Fibroblast of skin of right quadriceps (primary cell): ENCODE measurements around the gene LECT2.

Experiments
- DNase-seq: peaks from one replicate; pipeline ENCODE4 v3.0.0-alpha.2; 2013

The LECT2 gene

DNA sequence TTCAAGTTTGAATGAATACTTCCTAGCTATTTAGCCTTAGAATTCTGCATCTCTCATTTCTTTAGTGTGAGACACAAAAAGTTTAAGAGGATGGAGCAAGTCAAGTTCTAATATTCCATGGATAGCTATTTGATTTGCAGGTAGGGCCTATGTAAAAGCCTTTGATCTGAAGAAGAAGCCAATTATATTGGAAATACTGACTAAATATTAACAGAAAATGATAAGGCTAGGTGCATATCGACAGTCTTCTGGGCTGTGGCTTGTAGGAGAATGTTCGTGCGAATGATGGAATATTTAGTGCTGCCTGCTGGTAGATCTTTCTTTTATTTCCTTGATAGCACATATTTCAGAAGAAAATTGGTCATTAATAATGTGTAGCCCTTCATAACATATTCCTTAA lies at the start of gene LECT2:
Gene LECT2, minus strand, starts transcription at position 85 of the 400 bp plus-strand sequence. CDS start 150 bp downstream, outside the sequence.
- no peak for DNase-seq

DNA sequence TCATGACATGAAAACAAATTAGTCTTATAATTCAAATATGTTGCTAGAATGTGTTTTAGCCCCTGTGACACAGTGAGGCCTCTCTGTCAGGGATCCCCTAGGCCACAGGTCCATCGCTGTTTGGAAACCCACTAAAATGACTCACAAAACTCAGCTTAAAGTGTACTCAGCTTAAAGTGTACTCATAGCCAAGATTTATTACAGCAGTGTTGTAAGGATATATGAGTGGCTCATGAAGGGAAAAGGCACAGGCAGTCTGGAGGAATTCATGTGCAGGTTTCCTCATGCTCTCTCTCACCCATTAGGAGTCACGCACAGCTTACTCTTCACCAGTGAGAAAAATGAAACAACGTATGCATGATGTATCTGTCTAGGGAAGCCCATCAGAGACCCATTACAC lies 49.7 kb upstream of the LECT2 start:
- DNase-seq, result peak; percentile 95

DNA sequence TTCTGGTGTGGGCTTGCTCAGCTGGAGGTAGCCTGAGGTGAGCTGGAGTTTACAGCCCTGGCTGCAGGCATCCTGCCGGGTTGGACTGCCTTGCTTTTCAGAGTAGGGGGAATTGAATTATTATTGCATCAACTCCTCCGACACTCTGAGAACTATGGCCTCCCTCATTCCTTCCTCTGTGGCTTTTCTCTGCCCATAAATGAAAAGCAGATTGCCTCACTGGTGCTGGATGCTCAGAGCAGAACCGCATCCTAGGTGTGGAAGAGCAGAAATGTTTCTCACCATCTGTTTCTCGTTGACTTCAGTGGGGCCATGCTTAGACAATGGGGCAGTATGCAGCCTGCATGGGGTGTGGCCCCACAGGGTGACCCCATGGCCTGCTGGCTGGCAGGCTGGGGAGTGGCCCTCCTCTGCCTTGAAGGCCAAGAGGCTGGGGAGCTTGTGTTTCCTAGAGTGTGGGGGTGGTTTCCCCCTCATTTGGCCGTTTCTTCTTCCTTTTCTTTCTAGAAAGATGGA lies 46.7 kb upstream of the LECT2 start:
- peak; percentile 98 for DNase-seq

DNA sequence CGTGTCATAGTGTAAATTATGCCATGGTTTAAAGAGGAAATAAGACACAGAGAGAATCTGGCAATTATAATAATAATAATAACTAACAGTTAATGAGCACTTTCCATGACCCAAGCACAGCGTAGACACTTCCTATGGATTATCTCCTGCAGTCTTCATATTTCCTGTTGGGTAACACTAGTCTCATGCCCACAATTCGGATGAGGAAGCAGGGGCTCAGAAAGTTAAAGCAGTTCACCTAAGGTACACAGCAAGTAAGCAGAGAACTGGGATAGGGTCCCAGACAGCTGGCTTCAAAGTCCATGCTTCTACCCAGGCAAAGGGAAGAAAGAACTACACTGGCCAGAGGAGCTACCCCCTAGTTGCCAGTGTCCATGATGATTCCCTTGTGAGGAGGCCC lies 46.1 kb upstream of the LECT2 start:
- no peak for DNase-seq

DNA sequence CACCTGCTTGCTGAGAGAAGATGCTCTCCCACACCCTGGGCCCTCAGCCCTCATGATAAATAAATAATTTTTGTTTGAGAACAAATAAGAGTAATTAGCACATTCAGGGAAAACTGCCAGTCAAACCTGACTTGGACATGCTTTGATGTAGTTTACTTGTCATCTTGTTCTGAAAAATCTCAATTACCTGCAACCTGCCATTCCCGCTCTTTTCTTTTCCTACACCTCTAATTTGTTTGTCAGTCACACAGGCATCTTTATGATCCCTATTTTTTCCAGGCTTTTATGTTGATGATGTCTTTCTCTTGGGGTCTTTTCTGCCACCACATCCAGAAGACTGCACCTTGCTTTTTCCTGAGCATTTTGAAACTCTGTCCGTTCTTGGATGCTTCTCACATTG lies 45.4 kb upstream of the LECT2 start:
- DNase-seq, result no peak

DNA sequence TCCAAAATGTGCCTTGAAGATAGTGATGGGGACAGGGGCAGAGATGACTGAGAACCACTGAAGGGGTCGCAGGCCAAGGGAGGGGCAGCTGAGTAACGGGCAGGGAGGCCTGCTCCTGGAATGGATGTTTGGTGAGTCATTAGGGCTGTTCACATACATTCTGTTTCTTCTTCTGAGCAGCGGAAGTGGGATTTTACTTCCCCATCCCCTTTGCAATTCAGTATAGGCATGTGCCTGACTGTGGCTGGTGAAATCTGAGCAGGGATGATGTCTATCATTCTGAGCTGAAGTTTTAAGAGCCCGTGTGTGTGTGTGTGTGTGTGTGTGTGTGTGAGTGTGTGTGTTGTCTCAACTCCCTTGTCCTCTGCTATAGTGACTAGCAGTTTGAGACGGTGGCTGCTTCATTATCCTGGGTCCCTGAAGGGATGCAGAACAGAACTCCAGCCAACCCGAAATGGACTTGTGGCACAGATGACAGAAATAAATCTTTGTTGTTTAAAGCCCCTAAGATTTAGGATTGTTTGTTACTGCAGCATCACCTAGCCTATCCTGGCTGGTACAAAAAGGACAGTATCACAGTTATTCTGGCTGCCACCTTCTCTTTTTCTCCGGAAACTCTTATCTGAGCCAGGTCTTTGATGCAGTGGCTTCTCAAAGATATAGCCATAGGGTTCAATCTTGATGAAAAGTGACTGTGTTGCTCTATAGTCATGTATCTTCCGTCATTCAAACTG lies 44.8 kb upstream of the LECT2 start:
- peak; percentile 98 for DNase-seq

DNA sequence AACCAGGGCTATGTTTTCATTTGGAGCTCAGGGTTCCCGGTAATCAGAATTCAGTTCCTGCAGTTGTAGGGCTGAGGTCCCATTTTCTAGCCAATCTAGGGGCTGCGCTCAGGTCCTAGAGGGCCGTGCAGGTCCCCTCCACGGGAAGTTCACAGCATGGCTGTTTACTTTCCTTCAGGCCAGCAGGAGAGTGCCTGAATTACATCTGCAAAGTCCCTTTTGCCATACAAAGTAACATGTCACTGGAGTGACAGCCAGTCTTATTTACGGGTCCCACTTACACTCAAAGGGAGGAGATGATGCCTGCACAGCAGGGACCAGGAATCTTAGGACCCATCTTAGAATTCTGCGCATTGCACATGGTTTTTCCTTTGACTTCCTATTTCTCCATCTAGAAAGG lies 44.1 kb upstream of the LECT2 start:
- no peak for DNase-seq

DNA sequence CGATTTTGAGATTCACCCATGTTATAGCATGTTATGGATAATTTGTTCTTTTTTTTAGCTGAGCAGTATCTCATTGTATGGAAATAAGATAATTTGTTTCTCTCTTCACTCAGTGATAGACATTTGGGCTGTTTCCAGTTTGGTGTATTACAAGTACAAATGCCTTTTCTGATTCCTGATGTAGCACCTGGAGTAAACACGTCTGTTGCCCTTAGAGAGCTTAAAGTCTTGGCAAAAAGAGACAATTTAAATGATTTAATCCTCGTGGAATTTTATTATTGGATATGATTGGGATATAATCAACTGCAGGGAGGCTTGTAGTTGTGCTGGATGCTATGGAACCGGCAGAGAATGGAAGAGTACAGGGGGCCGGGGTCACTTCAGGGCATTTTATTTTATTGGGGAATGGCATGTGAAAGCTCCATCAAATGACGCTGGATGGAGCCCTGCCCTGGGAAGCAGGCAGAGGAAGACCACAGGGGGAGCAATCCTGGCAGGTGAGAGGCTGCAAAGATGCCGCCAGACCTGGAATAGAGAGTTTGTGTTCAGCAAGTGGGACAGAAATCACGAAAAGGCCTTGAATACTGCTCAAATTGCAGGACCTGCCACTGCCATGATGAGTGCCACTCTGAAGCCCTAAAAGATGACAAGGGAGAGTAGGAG lies 43.0 kb upstream of the LECT2 start:
- DNase-seq, result no peak

DNA sequence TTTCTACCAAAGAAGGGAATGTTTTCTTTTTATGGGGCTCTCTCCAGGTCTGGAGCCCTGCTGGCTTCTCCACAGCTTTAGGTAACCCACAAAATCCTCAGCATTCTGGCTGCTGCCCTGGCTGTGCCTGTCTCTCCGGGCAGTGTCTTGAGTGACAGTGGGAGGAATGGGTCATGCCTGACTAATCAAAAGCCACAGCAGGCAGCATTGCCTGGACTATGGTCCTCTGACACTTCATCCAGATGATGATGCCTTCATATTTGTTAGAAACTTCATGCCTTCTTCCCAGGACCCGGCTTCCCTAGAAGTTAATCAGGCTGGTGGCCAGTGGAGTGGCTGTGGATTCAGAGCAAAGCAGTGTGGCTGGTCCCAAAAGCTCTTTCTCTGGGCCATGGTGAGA lies 41.8 kb upstream of the LECT2 start:
- DNase-seq, result no peak

DNA sequence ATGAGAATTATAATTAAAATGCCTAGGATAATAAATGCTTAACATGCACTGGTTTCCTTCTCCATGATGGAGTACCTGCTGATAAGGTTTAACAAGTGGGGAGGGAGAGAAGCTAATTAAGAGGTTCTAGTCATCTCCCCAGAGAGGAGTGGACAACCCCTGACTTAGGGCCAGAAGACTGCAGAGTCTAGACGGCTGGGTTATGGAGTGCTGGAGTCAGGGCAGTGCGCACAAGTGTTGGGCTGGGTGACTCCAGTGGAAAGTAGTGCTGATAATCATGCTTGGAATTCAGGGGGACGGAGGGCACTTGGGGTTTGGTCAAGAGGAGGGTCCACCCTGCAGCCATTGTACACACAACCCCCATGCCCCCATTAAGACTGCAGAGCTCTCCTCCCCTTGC lies 41.2 kb upstream of the LECT2 start:
- DNase-seq, result no peak

DNA sequence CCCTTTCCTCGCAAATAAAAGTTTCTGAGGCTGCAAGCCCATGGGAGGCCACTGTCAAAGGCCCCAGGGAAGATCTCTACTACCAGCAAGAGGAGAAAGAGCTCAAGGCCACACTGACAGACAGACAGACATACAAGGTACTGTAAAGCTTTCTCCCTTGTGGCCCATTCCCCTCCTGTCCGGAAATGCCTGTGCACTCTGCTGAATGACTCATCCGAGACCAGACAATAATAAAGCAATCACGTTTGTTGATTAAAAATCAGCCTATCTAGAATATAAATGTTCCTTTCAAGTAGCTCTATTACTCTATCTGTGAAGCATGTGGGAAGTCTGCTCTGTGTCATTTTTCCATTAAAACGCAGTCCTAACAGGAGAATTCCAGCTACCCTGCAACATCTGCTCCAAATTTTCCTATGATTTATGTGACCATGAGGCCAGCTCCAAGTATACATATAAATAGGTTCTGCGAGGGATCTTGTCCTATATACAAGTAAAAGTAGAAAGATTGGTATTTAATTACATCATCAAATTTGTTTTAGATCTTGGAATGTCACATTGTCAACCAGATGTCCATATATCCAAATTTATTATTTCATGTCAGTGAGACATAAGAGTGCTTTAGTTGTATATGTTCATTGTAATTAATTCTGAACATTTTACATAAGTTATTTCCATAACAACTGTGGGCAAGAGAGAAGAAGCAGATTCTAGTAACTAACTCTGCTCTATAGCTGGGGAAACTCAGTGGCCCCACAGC lies 39.3 kb upstream of the LECT2 start:
- peak; percentile 99 for DNase-seq

DNA sequence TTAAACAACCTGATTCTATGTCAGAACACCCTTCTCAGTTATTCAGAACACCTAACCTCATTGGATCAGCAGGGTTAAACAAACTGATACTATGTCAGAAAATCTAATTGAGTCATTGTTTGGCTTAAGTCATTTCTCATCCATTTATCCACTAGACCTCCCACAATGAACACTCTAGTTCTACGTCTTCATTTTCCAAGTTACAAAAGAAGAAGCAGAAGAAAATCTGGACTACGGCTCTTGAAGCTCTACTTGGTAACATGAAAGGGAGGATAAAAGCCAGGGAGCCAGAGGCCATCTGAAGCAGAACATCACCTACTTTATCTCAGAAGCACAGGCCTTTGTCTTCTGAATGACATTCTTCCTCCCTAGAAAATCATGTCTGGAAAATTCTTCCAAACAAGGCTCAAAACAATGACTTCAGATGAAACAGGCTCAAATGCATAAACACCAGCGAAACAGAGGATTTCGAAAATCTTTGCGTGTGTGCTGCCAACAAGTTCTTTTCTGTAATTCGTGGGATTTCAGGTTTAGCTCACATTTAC lies 38.6 kb upstream of the LECT2 start:
- DNase-seq, result peak; percentile 52

DNA sequence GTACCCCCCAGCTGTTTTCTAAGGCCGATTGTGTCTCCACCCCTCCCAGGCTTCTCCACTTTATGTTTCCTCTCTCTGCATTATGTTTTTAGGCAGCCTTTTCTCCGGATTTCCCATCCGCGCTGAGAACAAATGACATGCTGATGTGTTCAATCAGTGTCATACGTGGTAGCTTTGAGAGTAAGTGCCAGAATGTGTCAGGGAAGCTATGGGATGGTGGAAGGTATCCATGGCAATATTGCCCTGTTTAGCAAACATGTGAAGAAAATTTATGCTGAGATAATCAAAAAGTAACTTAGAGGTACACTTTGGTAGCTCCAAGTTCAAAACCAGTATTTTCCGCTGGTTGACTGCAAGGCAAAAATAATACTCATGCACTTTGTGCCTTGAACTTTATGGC lies 36.6 kb upstream of the LECT2 start:
- DNase-seq, result no peak

DNA sequence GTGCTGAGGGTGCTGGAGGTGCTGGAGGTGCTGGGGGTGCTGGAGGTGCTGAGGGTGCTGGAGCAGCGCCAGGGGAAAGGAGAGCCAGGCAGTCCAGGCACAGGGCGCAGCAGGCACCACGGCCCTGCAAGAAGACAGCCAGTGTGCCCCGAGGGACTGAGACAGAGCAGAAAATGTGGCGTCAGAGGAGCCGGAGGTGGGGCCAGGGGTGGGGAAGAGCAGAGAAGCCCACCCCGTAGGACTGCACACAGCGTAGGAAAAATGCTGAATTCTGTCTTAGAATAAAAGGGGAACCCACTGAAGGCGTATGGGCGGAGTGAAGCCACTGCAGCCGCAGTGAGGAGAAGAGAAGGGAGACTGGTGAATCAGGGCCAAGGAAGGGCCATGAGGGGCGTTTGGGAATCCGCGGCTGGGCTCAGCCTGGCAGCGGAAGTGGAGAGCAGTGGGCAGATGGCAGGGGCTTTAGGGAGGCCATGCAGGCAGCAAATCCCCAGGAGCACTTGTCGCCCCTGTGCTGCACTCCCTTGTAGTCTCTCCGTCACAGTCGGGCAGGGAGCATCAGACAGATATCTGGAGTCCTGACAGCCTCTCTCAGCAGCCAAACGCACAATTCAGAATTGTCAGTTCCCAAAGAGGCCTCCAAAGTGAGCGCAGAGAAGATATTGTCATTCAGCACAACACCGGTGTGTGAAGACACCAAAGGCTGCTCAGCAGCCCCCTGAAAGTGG lies 35.9 kb upstream of the LECT2 start:
- DNase-seq, result no peak

DNA sequence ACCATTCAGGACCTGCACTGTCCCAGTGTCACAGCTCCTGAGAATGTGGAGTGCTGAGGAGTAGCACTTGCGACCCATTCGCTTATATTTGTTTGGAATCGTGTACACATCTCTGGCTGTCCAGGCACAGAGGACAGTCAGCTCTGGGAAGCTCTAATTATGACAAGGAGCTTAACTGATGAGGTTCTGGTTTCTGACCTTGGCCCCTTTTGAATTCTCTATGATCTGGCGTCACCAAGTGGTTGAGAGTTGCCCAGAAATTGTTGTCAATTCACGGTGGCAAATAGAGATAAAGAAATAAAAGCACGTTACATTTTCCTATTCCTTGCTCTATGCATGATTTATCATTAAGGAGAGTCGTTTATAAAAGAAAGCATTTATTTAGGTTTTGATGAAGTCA lies 34.9 kb upstream of the LECT2 start:
- no peak for DNase-seq

DNA sequence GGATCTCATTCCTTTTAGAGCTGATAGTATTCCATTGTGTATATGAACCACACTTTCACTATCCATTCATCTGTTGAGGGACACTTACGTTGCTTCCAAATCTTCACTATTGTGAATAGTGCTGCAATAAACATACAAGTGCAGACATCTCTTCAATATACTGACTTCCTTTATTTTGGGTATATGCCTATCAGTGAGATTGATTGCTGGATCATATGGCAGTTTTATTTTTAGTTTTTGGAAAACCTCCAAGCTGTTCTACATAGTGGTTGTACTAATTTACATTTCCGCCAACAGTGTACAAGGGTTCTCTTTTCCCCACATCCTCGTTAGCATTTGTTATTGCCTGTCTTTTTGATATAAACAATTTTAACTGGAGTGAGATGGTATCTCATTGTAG lies 33.8 kb upstream of the LECT2 start:
- no peak for DNase-seq

DNA sequence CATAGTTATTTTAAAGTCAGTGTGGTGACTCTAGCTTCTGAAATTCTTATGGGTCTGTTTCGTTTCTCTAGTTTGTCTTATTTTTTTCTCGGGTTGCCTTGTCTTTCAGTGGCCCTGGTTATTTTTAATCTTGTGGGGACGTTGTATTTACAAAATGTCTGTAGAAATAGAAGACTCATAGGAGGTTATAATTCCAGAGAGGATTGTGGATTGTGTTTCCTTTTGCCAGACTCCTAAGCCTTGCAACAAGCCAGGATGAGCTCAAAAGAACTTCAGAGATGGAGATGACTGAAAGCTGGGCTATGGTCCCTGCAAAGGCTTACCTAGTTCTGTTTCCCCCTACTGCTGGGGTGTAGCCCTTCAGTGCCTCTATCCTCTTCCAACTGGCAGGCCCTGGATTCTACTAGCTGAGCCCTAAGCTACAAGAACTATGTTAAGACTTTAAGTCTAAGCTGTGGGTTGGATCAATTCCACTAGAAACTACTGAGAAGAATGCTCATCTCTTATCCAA lies 32.2 kb upstream of the LECT2 start:
- DNase-seq, result peak; percentile 47

DNA sequence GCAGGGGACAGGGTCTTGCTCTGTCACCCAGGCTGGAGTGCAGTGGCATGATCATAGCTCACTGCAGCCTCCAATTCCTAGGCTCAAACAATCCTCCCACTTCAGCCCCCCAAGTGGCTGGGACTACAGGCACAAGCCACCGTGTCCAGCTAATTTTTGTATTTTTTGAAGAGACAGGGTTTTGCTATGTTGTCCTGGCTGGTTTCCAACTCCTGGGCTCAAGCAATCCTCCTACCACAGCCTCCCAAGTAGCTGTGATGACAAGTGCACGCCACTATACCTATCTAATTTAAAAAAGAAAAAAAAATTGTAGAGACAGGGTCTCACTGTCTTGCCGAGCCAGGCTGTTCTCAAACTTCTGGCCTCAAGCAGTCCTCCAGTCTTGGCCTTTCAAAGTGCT lies 31.6 kb upstream of the LECT2 start:
- no peak for DNase-seq

DNA sequence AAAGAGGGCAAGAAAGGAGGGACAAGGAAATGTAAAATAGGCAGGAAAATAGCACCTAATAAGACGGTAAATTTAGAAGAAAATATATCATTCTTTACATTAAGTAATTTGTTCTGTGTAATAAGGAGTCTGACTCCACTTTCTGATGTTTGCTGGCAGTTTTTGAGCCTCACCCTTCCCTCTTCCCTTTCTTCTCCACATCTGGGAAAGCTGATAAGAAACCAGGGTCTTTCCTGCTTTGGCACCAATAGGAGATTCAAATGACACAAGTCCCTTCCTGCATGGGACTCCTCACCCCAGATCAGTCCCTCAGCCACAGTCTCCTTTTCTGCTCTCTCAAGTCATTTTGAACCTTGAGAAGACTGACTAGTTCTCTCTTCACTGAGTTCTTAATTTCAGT lies 31.2 kb upstream of the LECT2 start:
- no peak for DNase-seq

DNA sequence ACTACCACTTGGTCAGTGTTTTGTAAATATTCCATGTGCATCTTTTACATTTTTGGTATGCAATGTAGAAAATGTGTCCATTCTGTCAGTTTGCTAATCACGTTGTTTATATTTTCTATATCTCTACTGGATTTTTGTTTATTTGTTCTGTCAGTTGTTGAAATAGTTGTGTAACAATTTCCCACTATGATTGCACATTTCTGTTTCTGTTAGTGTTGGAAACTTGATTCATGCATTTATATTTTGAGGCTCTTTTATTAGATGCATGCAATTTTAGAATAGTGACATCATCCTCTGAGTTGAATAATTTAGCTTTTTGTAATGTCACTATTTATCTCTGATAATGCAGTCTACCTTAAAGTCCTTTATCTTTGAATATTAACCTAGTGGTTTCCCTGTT lies 25.8 kb upstream of the LECT2 start:
- DNase-seq, result peak; percentile 36

DNA sequence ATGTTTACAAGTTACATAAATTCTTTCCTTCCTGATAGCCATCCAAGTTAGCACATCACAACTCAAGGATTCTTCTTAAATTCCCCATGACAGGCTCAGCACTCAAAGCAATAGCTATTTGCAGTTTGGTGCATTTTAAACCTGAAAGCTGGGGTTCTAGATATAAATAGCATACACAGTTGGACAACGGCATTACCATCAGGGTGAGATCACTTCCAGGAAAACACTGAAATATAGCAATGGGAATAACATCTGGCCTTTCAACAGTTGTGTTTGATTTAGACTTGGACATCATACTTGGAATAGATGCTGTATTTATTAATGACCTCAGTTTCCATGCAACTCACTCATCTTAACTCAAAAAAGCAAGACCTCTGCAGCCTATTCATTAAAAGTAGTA lies 24.7 kb upstream of the LECT2 start:
- peak; percentile 93 for DNase-seq

DNA sequence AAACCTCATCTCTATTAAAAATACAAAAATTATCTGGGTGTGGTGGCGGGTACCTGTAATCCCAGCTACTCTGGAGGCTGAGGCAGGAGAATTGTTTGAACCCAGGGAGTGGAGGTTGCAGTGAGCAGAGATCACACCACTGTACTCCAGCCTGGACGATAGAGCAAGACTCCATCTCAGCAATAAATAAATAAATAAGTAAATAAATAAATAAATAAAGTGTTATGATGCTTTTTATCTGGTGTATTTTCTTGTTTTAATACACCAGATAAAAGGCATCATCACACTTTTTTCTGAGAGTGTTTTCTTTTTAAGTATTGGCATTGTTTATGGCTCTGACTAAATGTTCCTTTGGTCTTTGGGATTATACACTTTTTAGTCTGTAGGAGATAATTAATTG lies 24.2 kb upstream of the LECT2 start:
- no peak for DNase-seq

DNA sequence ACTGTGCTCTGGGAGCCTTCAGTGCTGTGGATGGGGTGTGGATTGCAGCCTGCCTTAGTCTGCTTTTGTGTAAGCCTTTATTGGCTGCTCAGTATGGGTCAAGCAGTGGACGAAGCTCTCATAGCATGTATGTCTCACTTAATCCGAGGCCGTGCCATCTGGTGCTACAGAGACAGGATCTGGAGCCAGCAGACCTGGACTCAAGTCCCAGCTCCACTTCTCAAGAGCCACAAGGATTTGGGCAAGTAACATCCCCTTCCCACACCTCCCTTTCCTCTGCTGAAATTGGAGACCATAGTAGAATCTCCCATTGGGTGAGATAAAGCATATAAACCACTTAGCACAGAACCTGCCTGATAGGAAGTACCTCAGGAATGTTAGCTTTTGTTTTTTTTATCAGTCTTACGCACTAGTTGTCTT lies 23.4 kb upstream of the LECT2 start:
- DNase-seq, result no peak
